CD14-positive monocyte (primary cell): ENCODE results near the gene CENPX. TPM values are rescaled to one million over a fixed set of nuclear protein-coding genes. Genes with fewer than 3 reads are reported as not detected.

Experiments
- DNase-seq, 3 donors: peaks; one replicate each; pipeline ENCODE4 v3.0.0-alpha.2; 2011 to 2022
- H2AFZ ChIP-seq: 2 replicates; pipeline ENCODE4 v1.6.0; 2012; ENCODE audit warnings: mild to moderate bottlenecking, low read depth, low read length, inconsistent platforms; ENCODE audit not compliant: insufficient read depth, poor library complexity, severe bottlenecking
- H3K27ac ChIP-seq, 2 donors: 1 replicate in 1 of 2; 2 replicates in 1 of 2; pipeline ENCODE4 v1.5.1; 2012 to 2013; ENCODE audit warnings: low read length in 2 of 2, control low read depth in 1 of 2, inconsistent platforms in 1 of 2, low read depth in 1 of 2, mild to moderate bottlenecking in 1 of 2
- H3K27me3 ChIP-seq, 2 donors: one replicate each; pipeline versions ENCODE4 v1.6.0 to v1.6.1; 2011 to 2013; ENCODE audit warnings: low read length in 2 of 2; ENCODE audit not compliant: control insufficient read depth in 2 of 2, insufficient read depth in 2 of 2
- H3K36me3 ChIP-seq, 2 donors: replicated peaks in 1 of 2; 1 replicate in 1 of 2; 2 replicates in 1 of 2; pipeline versions ENCODE4 v1.5.1 to v1.6.1; 2012 to 2013; ENCODE audit warnings: low read length in 2 of 2, control low read depth in 1 of 2, inconsistent platforms in 1 of 2, mild to moderate bottlenecking in 1 of 2; ENCODE audit not compliant: insufficient read depth in 2 of 2, control insufficient read depth in 1 of 2
- H3K4me1 ChIP-seq, 2 donors: 1 replicate in 1 of 2; 2 replicates in 1 of 2; pipeline versions ENCODE4 v1.5.1 to v1.6.1; 2012 to 2013; ENCODE audit warnings: low read length in 2 of 2, control low read depth in 1 of 2, inconsistent platforms in 1 of 2, mild to moderate bottlenecking in 1 of 2, moderate library complexity in 1 of 2; ENCODE audit not compliant: insufficient read depth in 2 of 2, control insufficient read depth in 1 of 2
- H3K4me2 ChIP-seq: replicated peaks from 2 replicates; pipeline ENCODE3; 2012; ENCODE audit warnings: low read length, moderate library complexity, mild to moderate bottlenecking; ENCODE audit not compliant: poor library complexity, severe bottlenecking; ENCODE audit errors: extremely low read depth
- H3K4me3 ChIP-seq, 3 experiments: fragments of 200-600 bp in 1 of 3; sonication (generic) in 1 of 3; replicated peaks in 1 of 3; 1 replicate in 2 of 3; 2 replicates in 1 of 3; pipeline ENCODE4 v1.5.1; 2011 to 2013; ENCODE audit warnings: low read length in 3 of 3, mild to moderate bottlenecking in 3 of 3, control low read depth in 2 of 3, low read depth in 2 of 3, inconsistent platforms in 1 of 3, moderate library complexity in 1 of 3
- H3K79me2 ChIP-seq: 2 replicates; pipeline ENCODE4 v1.6.0; 2012; ENCODE audit warnings: mild to moderate bottlenecking, control low read depth, inconsistent platforms, low read length, moderate library complexity; ENCODE audit not compliant: insufficient read depth
- H3K9ac ChIP-seq: 2 replicates; pipeline ENCODE4 v1.6.0; 2017; ENCODE audit warnings: low read length, mild to moderate bottlenecking; ENCODE audit not compliant: insufficient read depth, poor library complexity, severe bottlenecking
- H3K9me3 ChIP-seq, 2 donors: replicated peaks in 1 of 2; 1 replicate in 1 of 2; 2 replicates in 1 of 2; pipeline versions ENCODE4 v1.5.1 to v1.6.1; 2012 to 2013; ENCODE audit warnings: low read length in 2 of 2, control low read depth in 1 of 2; ENCODE audit not compliant: control insufficient read depth in 1 of 2, insufficient read depth in 1 of 2
- H4K20me1 ChIP-seq: 2 replicates; pipeline ENCODE4 v1.6.0; 2012; ENCODE audit warnings: mild to moderate bottlenecking, low read length, control low read depth, moderate library complexity; ENCODE audit not compliant: insufficient read depth
- H3K27ac Mint-ChIP-seq, 7 donors: one replicate each; pipeline ENCODE4 v1.8.0; 2020; ENCODE audit warnings: mild to moderate bottlenecking in 7 of 7, mixed read lengths in 7 of 7, moderate library complexity in 6 of 7, inconsistent platforms in 2 of 7
- H3K27me3 Mint-ChIP-seq, 3 donors: one replicate each; pipeline ENCODE4 v1.8.0; 2021 to 2022; ENCODE audit warnings: low read depth in 3 of 3, mild to moderate bottlenecking in 3 of 3, mixed read lengths in 3 of 3, moderate library complexity in 3 of 3, inconsistent platforms in 1 of 3
- H3K36me3 Mint-ChIP-seq, 2 donors: one replicate each; pipeline ENCODE4 v1.8.0; 2020; ENCODE audit warnings: mixed read lengths in 2 of 2, inconsistent platforms in 1 of 2, mild to moderate bottlenecking in 1 of 2
- H3K4me1 Mint-ChIP-seq: one replicate; pipeline ENCODE4 v1.8.0; 2020; ENCODE audit warnings: mild to moderate bottlenecking, mixed read lengths
- H3K4me3 Mint-ChIP-seq, 2 donors: one replicate each; pipeline ENCODE4 v1.8.0; 2020; ENCODE audit warnings: mild to moderate bottlenecking in 2 of 2, mixed read lengths in 2 of 2, moderate library complexity in 1 of 2
- H3K9me3 Mint-ChIP-seq, 7 donors: one replicate each; pipeline ENCODE4 v1.8.0; 2020 to 2022; ENCODE audit warnings: mixed read lengths in 7 of 7, mild to moderate bottlenecking in 6 of 7, moderate library complexity in 6 of 7, inconsistent platforms in 2 of 7
- WGBS: methylation state at CpG from one replicate; pipeline ENCODE4 v1.1.5; 2013; ENCODE audit warnings: missing lambda C conversion rate; ENCODE audit not compliant: insufficient coverage; 5-methylcytosine and 5-hydroxymethylcytosine counted together
- intact Hi-C, 2 donors: fragments of 100-400 bp; cut with micrococcal nuclease; formaldehyde crosslinking; loops; one replicate each; pipeline versions ENCODE4 v1.15.0 to v1.15.1; 2023
- polyA plus RNA-seq, 3 donors: library from polyadenylated mRNA; depleted of rRNA in 1 of 3; unstranded in 2 of 3; stranded (reverse) in 1 of 3; fragments of 300-500 nt in 2 of 3; fragments of >200 nt in 1 of 3; fragmentation: Illumina TruSeq in 2 of 3; gene quantifications; 1 replicate in 2 of 3; 2 replicates in 1 of 3; pipeline ENCODE4 v1.2.3, GENCODE V29; 2012 to 2021
- TF ChIP-seq, protein P1 (sequence below): fragments of 200-600 bp; IDR thresholded peaks from one replicate; pipeline ENCODE4 v1.8.0; 2022; ENCODE audit warnings: antibody characterized with exemption, mild to moderate bottlenecking

The CENPX gene
- polyA plus RNA-seq, 3 donors = 47.7 to 57.0 (median 55.9) TPM

DNA sequence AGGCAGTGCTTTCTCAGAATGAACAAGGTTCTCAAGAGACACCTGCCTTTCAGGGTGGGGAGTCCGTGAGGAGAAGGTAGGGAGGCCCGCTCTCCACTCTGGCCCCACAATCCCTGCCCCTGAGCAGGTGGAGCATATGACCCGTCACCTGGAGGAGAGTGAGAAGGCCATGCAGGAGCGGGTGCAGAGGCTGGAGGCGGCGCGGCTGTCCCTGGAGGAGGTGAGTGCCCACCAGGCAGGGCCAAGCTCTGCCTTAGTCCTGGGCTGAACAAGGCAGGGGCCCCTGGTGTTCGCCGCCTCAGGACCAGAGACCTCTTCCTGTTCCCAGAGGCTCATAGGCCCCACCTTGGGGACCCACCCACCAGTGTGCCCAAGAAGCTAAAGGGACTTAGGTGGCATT lies 6.3 kb upstream of the CENPX start:
- Histone ChIP-seq H3K9me3 (no peaks in the 10 kb centered on the region), H4K20me1 (peaks cover 5% of the 10 kb centered on the region), H3K27me3 (peaks cover 6 to 10% of the 10 kb centered on the region in 2 donors), H3K4me2 (no peak overlapping the region), H3K36me3 (peaks cover 0 to 4% of the 10 kb centered on the region in 2 donors), H2AFZ (no peak overlapping the region), H3K9ac (no peak overlapping the region), H3K4me3 (no peak overlapping the region), H3K79me2 (peaks cover 3% of the 10 kb centered on the region), H3K27ac (no peak overlapping the region), H3K4me1 (peaks cover 23 to 38% of the 10 kb centered on the region in 2 donors)
- H3K27ac Mint-ChIP-seq = no peak overlapping the region
- peaks cover 12 to 38% of the 10 kb centered on the region in 2 donors for H3K36me3 Mint-ChIP-seq
- H3K4me1 Mint-ChIP-seq = peaks cover 17% of the 10 kb centered on the region
- WGBS = 98% methylated on average over 5 of the region's 9 CpGs
- H3K9me3 Mint-ChIP-seq = peaks cover 0 to 5% (median 0%) of the 10 kb centered on the region in 7 donors
- no peak overlapping the region for H3K4me3 Mint-ChIP-seq
- TF ChIP-seq, protein P1, sequence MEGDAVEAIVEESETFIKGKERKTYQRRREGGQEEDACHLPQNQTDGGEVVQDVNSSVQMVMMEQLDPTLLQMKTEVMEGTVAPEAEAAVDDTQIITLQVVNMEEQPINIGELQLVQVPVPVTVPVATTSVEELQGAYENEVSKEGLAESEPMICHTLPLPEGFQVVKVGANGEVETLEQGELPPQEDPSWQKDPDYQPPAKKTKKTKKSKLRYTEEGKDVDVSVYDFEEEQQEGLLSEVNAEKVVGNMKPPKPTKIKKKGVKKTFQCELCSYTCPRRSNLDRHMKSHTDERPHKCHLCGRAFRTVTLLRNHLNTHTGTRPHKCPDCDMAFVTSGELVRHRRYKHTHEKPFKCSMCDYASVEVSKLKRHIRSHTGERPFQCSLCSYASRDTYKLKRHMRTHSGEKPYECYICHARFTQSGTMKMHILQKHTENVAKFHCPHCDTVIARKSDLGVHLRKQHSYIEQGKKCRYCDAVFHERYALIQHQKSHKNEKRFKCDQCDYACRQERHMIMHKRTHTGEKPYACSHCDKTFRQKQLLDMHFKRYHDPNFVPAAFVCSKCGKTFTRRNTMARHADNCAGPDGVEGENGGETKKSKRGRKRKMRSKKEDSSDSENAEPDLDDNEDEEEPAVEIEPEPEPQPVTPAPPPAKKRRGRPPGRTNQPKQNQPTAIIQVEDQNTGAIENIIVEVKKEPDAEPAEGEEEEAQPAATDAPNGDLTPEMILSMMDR = no peak
- intact Hi-C loops = loop anchor here in 1 of 2 donors (10.0 kb wide), 1 partner anchor 296 kb away; no protein-coding TSS in a partner anchor
- peaks cover 11 to 23% (median 13%) of the 10 kb centered on the region in 3 donors for H3K27me3 Mint-ChIP-seq
- no peak for DNase-seq

DNA sequence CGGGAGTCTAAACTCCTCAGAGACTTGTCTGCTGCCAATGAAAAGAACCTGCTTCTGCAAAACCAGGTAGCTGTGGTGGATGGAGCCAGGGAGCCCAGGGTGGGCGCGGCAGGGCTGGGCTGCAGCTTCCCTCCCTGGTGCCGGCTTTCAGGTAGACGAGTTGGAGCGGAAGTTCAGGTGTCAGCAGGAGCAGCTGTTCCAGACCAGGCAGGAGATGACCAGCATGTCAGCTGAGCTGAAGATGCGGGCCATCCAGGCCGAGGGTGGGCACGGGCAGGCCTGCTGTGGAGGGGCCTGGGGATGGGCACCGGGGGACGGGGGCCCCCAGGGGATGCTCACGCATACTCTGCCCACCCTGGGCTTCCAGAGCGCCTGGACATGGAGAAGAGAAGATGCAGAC lies 5.6 kb upstream of the CENPX start:
- DNase-seq = no peak
- Mint-ChIP-seq H3K4me1 (peaks cover 22% of the 10 kb centered on the region), H3K4me3 (no peak overlapping the region), H3K27me3 (peaks cover 11 to 23% (median 13%) of the 10 kb centered on the region in 3 donors), H3K36me3 (peaks cover 12 to 38% of the 10 kb centered on the region in 2 donors), H3K27ac (no peak overlapping the region), H3K9me3 (peaks cover 0 to 5% (median 0%) of the 10 kb centered on the region in 7 donors)
- TF ChIP-seq, protein P1 = no peak
- Histone ChIP-seq H3K27ac (no peak overlapping the region), H3K36me3 (peaks cover 0 to 4% of the 10 kb centered on the region in 2 donors), H3K27me3 (peaks cover 6 to 10% of the 10 kb centered on the region in 2 donors), H4K20me1 (peaks cover 5% of the 10 kb centered on the region), H3K4me2 (no peak overlapping the region), H3K4me3 (no peak overlapping the region), H3K9me3 (no peaks in the 10 kb centered on the region), H3K9ac (no peak overlapping the region), H3K4me1 (peaks cover 29 to 45% of the 10 kb centered on the region in 2 donors), H2AFZ (no peak overlapping the region), H3K79me2 (peaks cover 9% of the 10 kb centered on the region)
- intact Hi-C loops = loop anchor here in 1 of 2 donors (10.0 kb wide), 1 partner anchor 297 kb away; no protein-coding TSS in a partner anchor
- 99% methylated on average over 13 of the region's 13 CpGs for WGBS
